ENCODE data around the gene USF3.

Gene USF3

DNA sequence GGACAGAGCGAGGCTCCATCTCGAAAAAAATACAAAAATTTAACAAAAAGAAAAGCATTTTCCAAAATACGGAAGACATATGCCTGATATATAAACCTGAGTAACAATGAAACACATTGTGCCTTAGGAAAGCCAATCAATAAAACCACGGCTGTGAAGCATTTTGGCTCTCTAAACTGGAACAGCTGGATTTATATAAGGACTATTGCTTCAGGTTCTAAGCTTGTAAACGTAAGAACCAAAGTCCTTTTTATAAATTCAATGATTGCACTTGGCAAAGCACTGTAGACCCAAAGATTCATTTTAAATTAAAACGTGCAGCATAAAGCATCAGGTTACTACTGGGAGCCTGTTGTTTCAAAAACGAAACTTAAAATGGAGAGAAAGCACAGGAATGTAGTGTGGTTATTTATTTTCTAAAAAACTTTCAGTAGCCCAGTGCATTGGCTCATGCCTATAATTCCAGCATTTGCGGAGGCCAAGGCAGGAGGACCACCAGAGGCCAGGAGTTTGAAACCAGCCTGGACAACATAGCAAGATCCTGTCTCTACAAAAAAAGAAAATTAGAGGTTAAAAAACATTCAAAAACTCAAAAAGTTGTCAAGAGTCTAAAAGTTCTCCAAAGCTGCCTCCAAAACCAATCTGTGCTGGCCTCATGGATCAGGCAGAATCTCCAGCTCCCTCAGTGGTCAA is 61.5 kb downstream of the USF3 start:
- Histone ChIP-seq H3K9me3 (ENCODE audit: control insufficient read depth, low read length) (no peaks in the 10 kb centered on the region), H2AFZ (no peak overlapping the region), H3K79me2 (no peaks in the 10 kb centered on the region), H3K4me2 (ENCODE audit: low read length) (no peak overlapping the region), H3K4me1 (peaks cover 3% of the 10 kb centered on the region), H3K9ac (no peak overlapping the region), H3K4me3 (ENCODE audit: low read depth, low read length) (no peak overlapping the region), H3K27ac (no peak overlapping the region), H3K36me3 (ENCODE audit: control insufficient read depth, insufficient read depth, low read length) (no peaks in the 10 kb centered on the region), H3K27me3 (ENCODE audit: control insufficient read depth, insufficient read depth, low read length) (no peaks in the 10 kb centered on the region)
- TF ChIP-seq, protein P1, sequence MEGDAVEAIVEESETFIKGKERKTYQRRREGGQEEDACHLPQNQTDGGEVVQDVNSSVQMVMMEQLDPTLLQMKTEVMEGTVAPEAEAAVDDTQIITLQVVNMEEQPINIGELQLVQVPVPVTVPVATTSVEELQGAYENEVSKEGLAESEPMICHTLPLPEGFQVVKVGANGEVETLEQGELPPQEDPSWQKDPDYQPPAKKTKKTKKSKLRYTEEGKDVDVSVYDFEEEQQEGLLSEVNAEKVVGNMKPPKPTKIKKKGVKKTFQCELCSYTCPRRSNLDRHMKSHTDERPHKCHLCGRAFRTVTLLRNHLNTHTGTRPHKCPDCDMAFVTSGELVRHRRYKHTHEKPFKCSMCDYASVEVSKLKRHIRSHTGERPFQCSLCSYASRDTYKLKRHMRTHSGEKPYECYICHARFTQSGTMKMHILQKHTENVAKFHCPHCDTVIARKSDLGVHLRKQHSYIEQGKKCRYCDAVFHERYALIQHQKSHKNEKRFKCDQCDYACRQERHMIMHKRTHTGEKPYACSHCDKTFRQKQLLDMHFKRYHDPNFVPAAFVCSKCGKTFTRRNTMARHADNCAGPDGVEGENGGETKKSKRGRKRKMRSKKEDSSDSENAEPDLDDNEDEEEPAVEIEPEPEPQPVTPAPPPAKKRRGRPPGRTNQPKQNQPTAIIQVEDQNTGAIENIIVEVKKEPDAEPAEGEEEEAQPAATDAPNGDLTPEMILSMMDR (IDR thresholded peaks at IDR 0.05), result no peak

DNA sequence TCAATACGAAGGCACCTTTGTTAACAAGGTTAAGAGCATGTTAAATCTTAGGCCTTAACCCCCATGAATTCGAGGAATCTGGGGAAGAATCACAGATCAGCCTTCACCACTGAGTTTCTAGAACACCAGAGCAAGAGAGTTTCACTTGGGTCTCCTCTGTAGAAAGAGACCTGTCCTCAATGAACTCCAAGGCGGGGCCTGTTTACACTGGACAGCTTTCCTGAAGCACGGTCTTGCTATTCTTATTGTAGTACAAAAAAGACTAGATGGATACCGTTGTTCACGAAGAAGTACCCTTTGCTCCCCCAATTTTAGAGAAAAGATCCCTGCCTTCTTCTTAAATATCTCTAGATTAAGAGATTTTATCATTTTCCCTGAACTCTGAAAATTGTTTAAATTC is 64.9 kb downstream of the USF3 start:
- no peak overlapping the region for H3K4me2 ChIP-seq (ENCODE audit: low read length)
- no peak overlapping the region for H3K4me3 ChIP-seq (ENCODE audit: low read depth, low read length)
- no peak overlapping the region for H3K27ac ChIP-seq
- H3K36me3 ChIP-seq (ENCODE audit: control insufficient read depth, insufficient read depth, low read length), result no peaks in the 10 kb centered on the region
- no peak overlapping the region for H3K9ac ChIP-seq
- peaks cover 3% of the 10 kb centered on the region for H3K4me1 ChIP-seq
- H3K9me3 ChIP-seq (ENCODE audit: control insufficient read depth, low read length), result no peaks in the 10 kb centered on the region
- no peaks in the 10 kb centered on the region for H3K27me3 ChIP-seq (ENCODE audit: control insufficient read depth, insufficient read depth, low read length)
- no peaks in the 10 kb centered on the region for H3K79me2 ChIP-seq
- peak overlapping the region; percentile 67 for H2AFZ ChIP-seq
- TF ChIP-seq, protein P1 (IDR thresholded peaks at IDR 0.05), result no peak

DNA sequence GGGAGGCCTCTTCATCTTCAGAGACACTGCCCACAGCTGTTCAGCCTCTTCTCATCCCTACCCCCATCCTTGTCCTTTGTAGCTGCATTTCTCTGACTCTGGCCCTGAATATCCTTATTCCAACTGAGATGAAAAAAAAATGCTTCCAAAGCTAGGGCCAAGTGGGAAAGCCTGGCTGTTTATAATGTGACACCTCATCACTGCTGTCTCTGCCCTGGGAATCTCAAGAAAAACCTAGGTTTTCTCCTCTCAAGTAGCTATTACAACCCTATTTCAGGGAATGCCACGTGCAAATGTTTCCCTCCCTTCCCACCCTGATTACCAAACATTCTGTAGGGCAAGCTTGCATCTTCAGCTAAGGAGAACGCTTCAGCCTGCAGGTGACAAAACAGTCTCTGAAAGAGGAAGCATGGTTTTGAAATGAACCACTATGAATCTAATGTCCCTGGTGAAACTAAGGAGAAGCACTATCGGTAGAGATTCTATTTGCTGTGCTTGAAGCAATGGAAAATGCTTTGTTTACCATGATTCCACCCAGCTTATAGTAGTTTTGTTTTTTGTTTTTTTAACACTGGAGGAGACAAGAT is 65.4 kb downstream of the USF3 start:
- H3K27me3 ChIP-seq (ENCODE audit: control insufficient read depth, insufficient read depth, low read length), result no peaks in the 10 kb centered on the region
- H3K4me2 ChIP-seq (ENCODE audit: low read length), result no peak overlapping the region
- no peak overlapping the region for H3K4me3 ChIP-seq (ENCODE audit: low read depth, low read length)
- no peaks in the 10 kb centered on the region for H3K9me3 ChIP-seq (ENCODE audit: control insufficient read depth, low read length)
- H3K27ac ChIP-seq, result no peak overlapping the region
- peak overlapping the region; percentile 67 for H2AFZ ChIP-seq
- TF ChIP-seq, protein P1 (IDR thresholded peaks at IDR 0.05), result no peak
- H3K36me3 ChIP-seq (ENCODE audit: control insufficient read depth, insufficient read depth, low read length), result no peaks in the 10 kb centered on the region
- peaks cover 3% of the 10 kb centered on the region for H3K4me1 ChIP-seq
- H3K9ac ChIP-seq, result no peak overlapping the region
- no peaks in the 10 kb centered on the region for H3K79me2 ChIP-seq

DNA sequence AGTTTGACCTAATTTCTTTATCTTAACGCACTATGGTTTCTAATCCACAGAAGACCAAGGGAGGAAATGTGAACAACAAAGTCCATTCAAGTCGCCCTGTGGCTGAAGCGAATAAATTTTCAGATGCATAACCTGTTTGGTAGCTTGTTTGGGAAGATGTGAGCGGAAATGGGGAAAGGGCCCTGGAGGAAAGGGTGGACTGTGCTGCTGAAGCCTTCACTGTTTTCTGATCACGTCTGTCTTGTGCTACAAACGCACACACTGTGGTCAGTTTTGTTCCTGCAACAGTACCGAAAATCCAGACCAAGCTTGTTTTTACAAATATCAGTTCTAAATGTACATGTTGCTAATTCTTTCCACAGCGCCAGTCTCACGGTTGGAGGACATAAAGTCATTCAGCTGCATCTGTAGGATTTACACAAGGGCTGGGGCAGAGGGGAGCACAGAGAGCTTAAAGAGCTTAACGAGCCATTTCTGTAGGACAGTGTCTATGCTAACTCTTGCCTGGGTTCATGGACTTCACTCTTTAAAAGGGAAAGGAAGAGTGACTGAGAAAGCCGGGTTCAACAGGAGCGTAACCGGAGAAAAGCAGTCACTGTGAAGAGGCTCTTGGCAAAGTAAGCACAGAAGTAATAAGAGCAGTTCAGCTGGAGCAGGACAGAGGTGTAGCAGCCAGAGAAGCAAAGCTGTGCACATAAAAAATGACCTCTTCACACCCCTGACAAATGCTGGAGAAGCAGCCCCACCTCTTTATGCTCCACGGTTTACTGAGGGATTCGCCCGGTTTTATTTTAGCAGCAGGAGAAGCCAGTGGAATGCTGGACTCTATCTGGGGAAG is 66.6 kb downstream of the USF3 start:
- H3K27ac ChIP-seq, result no peak overlapping the region

More for the DNA sequence above, 66.6 kb downstream of the USF3 start:
- no peaks in the 10 kb centered on the region for H3K27me3 ChIP-seq (ENCODE audit: control insufficient read depth, insufficient read depth, low read length)
- no peaks in the 10 kb centered on the region for H3K79me2 ChIP-seq
- TF ChIP-seq, protein P1 (IDR thresholded peaks at IDR 0.05), result no peak
- no peak overlapping the region for H3K9ac ChIP-seq
- peak overlapping the region; percentile 67 for H2AFZ ChIP-seq
- H3K4me1 ChIP-seq, result peaks cover 3% of the 10 kb centered on the region
- no peaks in the 10 kb centered on the region for H3K36me3 ChIP-seq (ENCODE audit: control insufficient read depth, insufficient read depth, low read length)
- peak overlapping the region; percentile 24 for H3K4me2 ChIP-seq (ENCODE audit: low read length)
- no peaks in the 10 kb centered on the region for H3K9me3 ChIP-seq (ENCODE audit: control insufficient read depth, low read length)
- H3K4me3 ChIP-seq (ENCODE audit: low read depth, low read length), result no peak overlapping the region
